Esophagus (tissue), 2 donors: ENCODE measurements around the gene PCDHB1. TPM values are rescaled to one million over a fixed set of nuclear protein-coding genes. Genes with fewer than 3 reads are reported as not detected.
"Not testable (repeated sequence)": the region's sequence is repeated elsewhere in the genome, so short reads cannot be mapped to it uniquely, and the experiment has no call there.

Experiments used
- H3K27ac ChIP-seq, 2 donors: one replicate each; pipeline ENCODE4 v1.5.1; 2013; ENCODE audit warnings: low read depth in 2 of 2, mild to moderate bottlenecking in 2 of 2, inconsistent platforms in 1 of 2, low read length in 1 of 2, moderate library complexity in 1 of 2
- H3K27me3 ChIP-seq, 2 donors: one replicate each; pipeline ENCODE4 v1.6.1; 2013; ENCODE audit warnings: low read length in 2 of 2, control low read depth in 1 of 2, mild to moderate bottlenecking in 1 of 2; ENCODE audit not compliant: insufficient read depth in 2 of 2, control insufficient read depth in 1 of 2
- H3K36me3 ChIP-seq, 2 donors: one replicate each; pipeline ENCODE4 v1.6.1; 2013; ENCODE audit warnings: low read length in 1 of 2; ENCODE audit not compliant: control insufficient read depth in 2 of 2, insufficient read depth in 2 of 2
- H3K4me1 ChIP-seq, 2 donors: one replicate each; pipeline ENCODE4 v1.6.1; 2013; ENCODE audit warnings: low read length in 1 of 2; ENCODE audit not compliant: control insufficient read depth in 2 of 2, insufficient read depth in 2 of 2
- H3K4me3 ChIP-seq, 2 donors: one replicate each; pipeline ENCODE4 v1.5.1; 2013; ENCODE audit warnings: low read length in 2 of 2, mild to moderate bottlenecking in 2 of 2, low read depth in 1 of 2, moderate library complexity in 1 of 2
- H3K9me3 ChIP-seq, 2 donors: one replicate each; pipeline ENCODE4 v1.6.1; 2013; ENCODE audit warnings: mild to moderate bottlenecking in 2 of 2, low read depth in 1 of 2, low read length in 1 of 2, moderate library complexity in 1 of 2; ENCODE audit not compliant: control insufficient read depth in 2 of 2, insufficient read depth in 1 of 2
- WGBS, 2 donors: extraction: QIAGEN DNeasy Blood & Tissue Kit; methylation state at CpG; one replicate each; pipeline ENCODE4 v1.1.7; 2013; 5-methylcytosine and 5-hydroxymethylcytosine counted together
- polyA plus RNA-seq, 2 donors: library from polyadenylated mRNA; stranded (reverse); fragments of 200-250 nt; gene quantifications; one replicate each; pipeline ENCODE4 v1.2.3, GENCODE V29; 2013
- donor health status: healthy with polysubstance abuse.
- donor health status: Bipolar disorder and iron deficiency.

PCDHB1 gene
- polyA plus RNA-seq, 2 donors, result not detected

DNA sequence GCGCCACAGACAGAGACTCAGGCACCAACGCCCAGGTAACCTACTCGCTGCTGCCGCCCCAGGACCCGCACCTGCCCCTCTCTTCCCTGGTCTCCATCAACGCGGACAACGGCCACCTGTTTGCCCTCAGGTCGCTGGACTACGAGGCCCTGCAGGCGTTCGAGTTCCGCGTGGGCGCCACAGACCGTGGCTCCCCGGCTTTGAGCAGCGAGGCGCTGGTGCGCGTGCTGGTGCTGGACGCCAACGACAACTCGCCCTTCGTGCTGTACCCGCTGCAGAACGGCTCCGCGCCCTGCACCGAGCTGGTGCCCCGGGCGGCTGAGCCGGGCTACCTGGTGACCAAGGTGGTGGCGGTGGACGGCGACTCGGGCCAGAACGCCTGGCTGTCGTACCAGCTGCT is 50.9 kb downstream of the PCDHB1 start:
- H3K27me3 ChIP-seq, H3K36me3 ChIP-seq, H3K4me1 ChIP-seq, H3K27ac ChIP-seq, H3K4me3 ChIP-seq: not testable (repeated sequence)
- peaks cover 9 to 21% of the 10 kb centered on the region in 2 donors for H3K9me3 ChIP-seq
- WGBS, 2 donors, result 41 to 47% methylated on average over 35 to 39 of the region's 39 CpGs

DNA sequence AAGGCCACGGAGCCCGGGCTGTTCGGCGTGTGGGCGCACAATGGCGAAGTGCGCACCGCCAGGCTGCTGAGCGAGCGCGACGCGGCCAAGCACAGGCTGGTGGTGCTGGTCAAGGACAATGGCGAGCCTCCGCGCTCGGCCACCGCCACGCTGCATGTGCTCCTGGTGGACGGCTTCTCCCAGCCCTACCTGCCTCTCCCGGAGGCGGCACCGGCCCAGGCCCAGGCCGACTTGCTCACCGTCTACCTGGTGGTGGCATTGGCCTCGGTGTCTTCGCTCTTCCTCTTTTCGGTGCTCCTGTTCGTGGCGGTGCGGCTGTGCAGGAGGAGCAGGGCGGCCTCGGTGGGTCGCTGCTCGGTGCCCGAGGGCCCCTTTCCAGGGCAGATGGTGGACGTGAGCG is 51.3 kb downstream of the PCDHB1 start:
- H3K9me3 ChIP-seq, result peaks cover 9 to 21% of the 10 kb centered on the region in 2 donors
- H3K4me3 ChIP-seq, H3K36me3 ChIP-seq, H3K4me1 ChIP-seq, H3K27ac ChIP-seq, H3K27me3 ChIP-seq: not testable (repeated sequence)
- 47 to 50% methylated on average over 17 to 36 of the region's 38 CpGs for WGBS, 2 donors

DNA sequence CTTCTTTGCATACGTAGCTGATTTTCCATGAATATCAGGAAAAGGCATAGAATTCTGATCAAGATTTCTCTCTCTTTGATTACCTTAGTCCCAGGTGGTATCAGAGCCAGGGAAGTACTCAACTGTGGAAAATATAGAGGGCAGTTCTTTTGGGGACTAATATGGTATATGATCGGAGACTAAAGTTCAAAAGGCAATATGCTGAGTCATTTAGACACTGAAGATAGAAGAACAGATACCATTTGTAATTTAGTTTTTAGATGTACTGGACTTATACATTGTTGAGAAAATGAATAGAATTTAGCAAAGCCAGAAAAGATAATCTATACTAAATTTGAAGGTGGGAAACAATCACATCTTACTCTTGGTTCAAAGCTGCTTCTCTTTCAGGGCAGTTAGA is 54.2 kb downstream of the PCDHB1 start:
- Histone ChIP-seq H3K27me3 (peaks cover 0 to under 1% of the 10 kb centered on the region in 2 donors), H3K36me3 (no peaks in the 10 kb centered on the region), H3K4me3 (no peak overlapping the region), H3K9me3 (peaks cover 4 to 16% of the 10 kb centered on the region in 2 donors), H3K27ac (no peak overlapping the region), H3K4me1 (no peaks in the 10 kb centered on the region)
- WGBS, 2 donors, result 64 to 87% methylated on average over 2 of the region's 2 CpGs

Other genes starting within 250 kb of the PCDHB1 start
- under 1 TPM; 0.02 to 0.05 TPM for gene PCDHA4, start 244.3 kb upstream of the PCDHB1 start, polyA plus RNA-seq
- gene PCDHA5, start 229.8 kb upstream of the PCDHB1 start, polyA plus RNA-seq, result under 1 TPM in 1 of 2 donors, not detected in 1; 0.04 TPM
- under 1 TPM in 1 of 2 donors, not detected in 1; 0.02 TPM for gene PCDHA6, start 223.4 kb upstream of the PCDHB1 start, polyA plus RNA-seq
- under 1 TPM; 0.01 to 0.02 TPM for gene PCDHA7, start 217.1 kb upstream of the PCDHB1 start, polyA plus RNA-seq
- gene PCDHA8, start 210.2 kb upstream of the PCDHB1 start, polyA plus RNA-seq, result under 1 TPM in 1 of 2 donors, not detected in 1; 0.01 TPM
- gene PCDHA9, start 203.0 kb upstream of the PCDHB1 start, polyA plus RNA-seq, result under 1 TPM in 1 of 2 donors, not detected in 1; 0.02 TPM
- gene PCDHA10, start 195.5 kb upstream of the PCDHB1 start, polyA plus RNA-seq, result under 1 TPM; under 0.01 to 0.02 TPM
- under 1 TPM in 1 of 2 donors, not detected in 1; under 0.01 TPM for gene PCDHA11, start 182.4 kb upstream of the PCDHB1 start, polyA plus RNA-seq
- gene PCDHA12, start 176.1 kb upstream of the PCDHB1 start, polyA plus RNA-seq, result under 1 TPM; 0.01 to 0.04 TPM
- not detected for gene PCDHA13, start 169.2 kb upstream of the PCDHB1 start, polyA plus RNA-seq
- gene PCDHAC1, start 125.1 kb upstream of the PCDHB1 start, polyA plus RNA-seq, result under 1 TPM in 1 of 2 donors, not detected in 1; 0.01 TPM
- under 1 TPM; 0.02 to 0.06 TPM for gene PCDHAC2, start 84.9 kb upstream of the PCDHB1 start, polyA plus RNA-seq
- under 1 TPM; 0.31 to 0.33 TPM for gene PCDHB2, start 43.2 kb downstream of the PCDHB1 start, polyA plus RNA-seq
- under 1 TPM; 0.10 to 0.14 TPM for gene PCDHB3, start 49.1 kb downstream of the PCDHB1 start, polyA plus RNA-seq
- under 1 TPM; 0.20 to 0.36 TPM for gene PCDHB4, start 70.4 kb downstream of the PCDHB1 start, polyA plus RNA-seq
- gene PCDHB5, start 83.8 kb downstream of the PCDHB1 start, polyA plus RNA-seq, result under 1 TPM; 0.14 to 0.26 TPM
- gene PCDHB6, start 98.7 kb downstream of the PCDHB1 start, polyA plus RNA-seq, result under 1 TPM; 0.06 to 0.09 TPM
- under 1 TPM; 0.02 to 0.14 TPM for gene PCDHB7, start 121.3 kb downstream of the PCDHB1 start, polyA plus RNA-seq
- under 1 TPM; 0.04 TPM for gene PCDHB8, start 126.4 kb downstream of the PCDHB1 start, polyA plus RNA-seq
- gene PCDHB16, start 131.0 kb downstream of the PCDHB1 start, polyA plus RNA-seq, result under 1 TPM; 0.08 to 0.16 TPM
- under 1 TPM; 0.16 to 0.18 TPM for gene PCDHB9, start 135.8 kb downstream of the PCDHB1 start, polyA plus RNA-seq
- gene PCDHB10, start 141.0 kb downstream of the PCDHB1 start, polyA plus RNA-seq, result under 1 TPM; 0.10 to 0.44 TPM
- gene PCDHB11, start 148.3 kb downstream of the PCDHB1 start, polyA plus RNA-seq, result under 1 TPM; 0.16 to 0.47 TPM
- under 1 TPM; 0.08 to 0.15 TPM for gene PCDHB12, start 157.3 kb downstream of the PCDHB1 start, polyA plus RNA-seq
- gene PCDHB13, start 162.5 kb downstream of the PCDHB1 start, polyA plus RNA-seq, result under 1 TPM; 0.29 to 0.33 TPM
- gene PCDHB14, start 172.0 kb downstream of the PCDHB1 start, polyA plus RNA-seq, result under 1 TPM; 0.67 to 0.88 TPM
- under 1 TPM; 0.37 to 0.80 TPM for gene PCDHB15, start 194.0 kb downstream of the PCDHB1 start, polyA plus RNA-seq